NCI-H82 treated with DMSO at 0.1 percent for 48 hours (cell line): ENCODE results near the gene SLC7A6.

ENCODE experiments used
- DNase-seq: peaks from one replicate; lab custom pipeline; 2025; ENCODE audit not compliant: unreplicated experiment; lab: John Stamatoyannopoulos, UW

Gene SLC7A6

GRCh38 chr16:68264128-68265077, at the start of gene SLC7A6:
SLC7A6 (plus strand) TSS chr16:68264526; CDS start chr16:68274727, 10,201 bp downstream.
- DNase-seq, result no peak

- no peak for DNase-seq
Measured at GRCh38 chr16:68214726-68215125, 49.6 kb upstream of the SLC7A6 start.

- DNase-seq, result no peak
Measured at GRCh38 chr16:68215302-68215701, 49.0 kb upstream of the SLC7A6 start.

- no peak for DNase-seq
Measured at GRCh38 chr16:68216240-68216639, 48.1 kb upstream of the SLC7A6 start.

- DNase-seq, result no peak
Measured at GRCh38 chr16:68217506-68217905, 46.8 kb upstream of the SLC7A6 start.

GRCh38 chr16:68219725-68220351, 44.5 kb upstream of the SLC7A6 start:
- DNase-seq, result no peak

- no peak for DNase-seq
Measured at GRCh38 chr16:68223072-68223471, 41.3 kb upstream of the SLC7A6 start.

GRCh38 chr16:68226116-68226515, 38.2 kb upstream of the SLC7A6 start:
- DNase-seq, result no peak

GRCh38 chr16:68227183-68227793, 37.0 kb upstream of the SLC7A6 start:
- no peak for DNase-seq

GRCh38 chr16:68227850-68228553, 36.3 kb upstream of the SLC7A6 start:
- DNase-seq, result no peak

GRCh38 chr16:68228652-68229051, 35.7 kb upstream of the SLC7A6 start:
- DNase-seq, result no peak

- DNase-seq, result peak; percentile 2
Measured at GRCh38 chr16:68229431-68230175, 34.7 kb upstream of the SLC7A6 start.

- DNase-seq, result no peak
Measured at GRCh38 chr16:68230176-68230571, 34.2 kb upstream of the SLC7A6 start.

GRCh38 chr16:68230956-68231355, 33.4 kb upstream of the SLC7A6 start:
- no peak for DNase-seq

GRCh38 chr16:68231384-68232136, 32.8 kb upstream of the SLC7A6 start:
- DNase-seq, result no peak

GRCh38 chr16:68232335-68232734, 32.0 kb upstream of the SLC7A6 start:
- no peak for DNase-seq

- DNase-seq, result peak; percentile 0
Measured at GRCh38 chr16:68233085-68233834, 31.1 kb upstream of the SLC7A6 start.

GRCh38 chr16:68233835-68234187, 30.5 kb upstream of the SLC7A6 start:
- DNase-seq, result no peak
